Activated CD8-positive, alpha-beta T cell treated with anti-CD3 and anti-CD28 coated beads for 36 hours (primary cell): ENCODE results near the gene ASTL. TPM values are rescaled to one million over a fixed set of nuclear protein-coding genes. Genes with fewer than 3 reads are reported as not detected.

ENCODE experiments used
- ATAC-seq: fragments of 200-7000 bp; cut with Tn5 transposase; one replicate; pipeline ENCODE4 v1.10.0; 2021; ENCODE audit warnings: mild to moderate bottlenecking, moderate library complexity
- CTCF ChIA-PET: fragments of 350-600 bp; sonication (Branson Sonifier 250); formaldehyde crosslinking; loops from one replicate; lab custom pipeline; 2021; ENCODE audit warnings: antibody characterized with exemption; lab: Charles Lee
- POLR2A ChIA-PET: fragments of 350-600 bp; sonication (Branson Sonifier 250); formaldehyde crosslinking; loops from one replicate; lab custom pipeline; 2021; ENCODE audit warnings: antibody characterized with exemption; lab: Charles Lee
- DNase-seq: peaks from one replicate; pipeline ENCODE4 v3.0.0-alpha.2; 2020
- H3K27ac Mint-ChIP-seq: one replicate; pipeline ENCODE4 v1.8.0; 2021; ENCODE audit warnings: mild to moderate bottlenecking, mixed read lengths
- H3K27me3 Mint-ChIP-seq: one replicate; pipeline ENCODE4 v1.8.0; 2021; ENCODE audit warnings: mixed read lengths
- H3K36me3 Mint-ChIP-seq: one replicate; pipeline ENCODE4 v1.8.0; 2021; ENCODE audit warnings: low read depth, mixed read lengths
- H3K4me1 Mint-ChIP-seq: one replicate; pipeline ENCODE4 v1.8.0; 2021; ENCODE audit warnings: low read depth, mixed read lengths
- H3K4me3 Mint-ChIP-seq: one replicate; pipeline ENCODE4 v1.8.0; 2021; ENCODE audit warnings: mild to moderate bottlenecking, moderate library complexity, mixed read lengths
- H3K9me3 Mint-ChIP-seq: one replicate; pipeline ENCODE4 v1.8.0; 2021; ENCODE audit warnings: mixed read lengths
- intact Hi-C: fragments of 100-400 bp; cut with micrococcal nuclease; formaldehyde crosslinking; loops from one replicate; pipeline ENCODE4 v1.10.0; 2022
- total RNA-seq, 2 experiments: library from RNA; stranded (reverse); gene quantifications; one replicate each; pipeline ENCODE4 v1.2.3, GENCODE V29; 2021
- TF ChIP-seq, protein P1 (sequence below): fragments of 200-600 bp; IDR thresholded peaks from one replicate; pipeline ENCODE4 v1.8.0; 2022; ENCODE audit warnings: antibody characterized with exemption, mild to moderate bottlenecking

ASTL gene
- total RNA-seq, 2 experiments from 2014 or later: 1.8 to 2.7 TPM

DNA sequence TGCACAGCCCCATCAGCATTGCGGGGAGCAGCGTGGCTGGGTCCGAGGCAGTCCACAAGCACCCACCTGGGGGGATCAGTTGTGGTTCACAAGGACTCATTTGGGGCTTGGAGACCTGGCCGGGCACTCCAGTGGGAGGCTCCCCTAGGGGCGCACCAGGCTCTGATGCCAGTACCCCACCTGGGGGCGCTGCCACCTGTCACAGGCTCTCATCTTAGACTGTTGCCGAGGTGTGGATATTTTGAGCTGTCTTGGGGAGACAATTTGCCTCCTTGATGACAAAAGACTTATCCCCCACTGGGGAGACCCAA, 25.0 kb downstream of the ASTL start:
- intact Hi-C loops: no loop called here
- peaks cover 10% of the 10 kb centered on the region for H3K4me1 Mint-ChIP-seq
- DNase-seq: peak; percentile 66
- TF ChIP-seq, protein P1, sequence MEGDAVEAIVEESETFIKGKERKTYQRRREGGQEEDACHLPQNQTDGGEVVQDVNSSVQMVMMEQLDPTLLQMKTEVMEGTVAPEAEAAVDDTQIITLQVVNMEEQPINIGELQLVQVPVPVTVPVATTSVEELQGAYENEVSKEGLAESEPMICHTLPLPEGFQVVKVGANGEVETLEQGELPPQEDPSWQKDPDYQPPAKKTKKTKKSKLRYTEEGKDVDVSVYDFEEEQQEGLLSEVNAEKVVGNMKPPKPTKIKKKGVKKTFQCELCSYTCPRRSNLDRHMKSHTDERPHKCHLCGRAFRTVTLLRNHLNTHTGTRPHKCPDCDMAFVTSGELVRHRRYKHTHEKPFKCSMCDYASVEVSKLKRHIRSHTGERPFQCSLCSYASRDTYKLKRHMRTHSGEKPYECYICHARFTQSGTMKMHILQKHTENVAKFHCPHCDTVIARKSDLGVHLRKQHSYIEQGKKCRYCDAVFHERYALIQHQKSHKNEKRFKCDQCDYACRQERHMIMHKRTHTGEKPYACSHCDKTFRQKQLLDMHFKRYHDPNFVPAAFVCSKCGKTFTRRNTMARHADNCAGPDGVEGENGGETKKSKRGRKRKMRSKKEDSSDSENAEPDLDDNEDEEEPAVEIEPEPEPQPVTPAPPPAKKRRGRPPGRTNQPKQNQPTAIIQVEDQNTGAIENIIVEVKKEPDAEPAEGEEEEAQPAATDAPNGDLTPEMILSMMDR: no peak
- ChIA-PET POLR2A (no interaction called here), CTCF (interaction anchor here (0.6 to 9.3 kb wide), 11 partner anchors 11 to 294 kb away, joined by 3 to 94 read pairs (median 3); no protein-coding TSS in a partner anchor)
- no peak overlapping the region for H3K4me3 Mint-ChIP-seq
- ATAC-seq: no peak
- no peak overlapping the region for H3K27ac Mint-ChIP-seq
- peaks cover 7% of the 10 kb centered on the region for H3K27me3 Mint-ChIP-seq
- no peaks in the 10 kb centered on the region for H3K36me3 Mint-ChIP-seq
- no peaks in the 10 kb centered on the region for H3K9me3 Mint-ChIP-seq

GRCh38 chr2:96112501-96113366, 25.6 kb downstream of the ASTL start:
- ChIA-PET CTCF (interaction anchor here (1.2 to 9.3 kb wide), 6 partner anchors 11 to 120 kb away, joined by 3 to 94 read pairs (median 5); no protein-coding TSS in a partner anchor), POLR2A (no interaction called here)
- Mint-ChIP-seq H3K36me3 (no peaks in the 10 kb centered on the region), H3K4me1 (peaks cover 9% of the 10 kb centered on the region), H3K4me3 (no peak overlapping the region), H3K27ac (no peak overlapping the region), H3K27me3 (peaks cover 7% of the 10 kb centered on the region), H3K9me3 (no peaks in the 10 kb centered on the region)
- no peak for DNase-seq
- TF ChIP-seq, protein P1: no peak
- intact Hi-C loops: no loop called here
- ATAC-seq: no peak

- ATAC-seq (no peak), DNase-seq (no peak)
- H3K27me3 Mint-ChIP-seq: peaks cover 7% of the 10 kb centered on the region
- TF ChIP-seq, protein P1: no peak
- POLR2A ChIA-PET: interaction anchor here (1.0 kb wide), 1 partner anchor 8 kb away, joined by 3 read pairs; no protein-coding TSS in a partner anchor
- H3K36me3 Mint-ChIP-seq: no peaks in the 10 kb centered on the region
- intact Hi-C loops: no loop called here
- H3K4me3 Mint-ChIP-seq: no peak overlapping the region
- peaks cover 3% of the 10 kb centered on the region for H3K4me1 Mint-ChIP-seq
- no peak overlapping the region for H3K27ac Mint-ChIP-seq
- CTCF ChIA-PET: interaction anchor here (0.6 to 9.3 kb wide), 3 partner anchors 10 to 69 kb away, joined by 3 to 94 read pairs (median 3); no protein-coding TSS in a partner anchor
- no peaks in the 10 kb centered on the region for H3K9me3 Mint-ChIP-seq
Measured at GRCh38 chr2:96111823-96112500, 26.3 kb downstream of the ASTL start.

- H3K4me1 Mint-ChIP-seq: peaks cover 3% of the 10 kb centered on the region
- H3K27me3 Mint-ChIP-seq: peaks cover 7% of the 10 kb centered on the region
- intact Hi-C loops: no loop called here
- no peaks in the 10 kb centered on the region for H3K9me3 Mint-ChIP-seq
- no peaks in the 10 kb centered on the region for H3K36me3 Mint-ChIP-seq
- DNase-seq (no peak), ATAC-seq (no peak)
- TF ChIP-seq, protein P1: no peak
- CTCF ChIA-PET: interaction anchor here (0.6 to 9.3 kb wide), 3 partner anchors 28 to 70 kb away, joined by 3 to 94 read pairs (median 3); partner anchors contain the start of gene ASTL
- POLR2A ChIA-PET: interaction anchor here (1.0 kb wide), 1 partner anchor 9 kb away, joined by 3 read pairs; no protein-coding TSS in a partner anchor
- H3K27ac Mint-ChIP-seq: no peak overlapping the region
- H3K4me3 Mint-ChIP-seq: no peak overlapping the region
Measured at GRCh38 chr2:96111257-96111640, 27.1 kb downstream of the ASTL start.
